ENCODE data around the gene CPXM1. TPM values are rescaled to one million over a fixed set of nuclear protein-coding genes. Genes with fewer than 3 reads are reported as not detected.

CPXM1 gene
- total and polyA plus RNA-seq, 2 donors (not counting 3 experiments of a cell fraction or from before 2014, with no cell fraction given), result 18.9 to 20.3 TPM

DNA sequence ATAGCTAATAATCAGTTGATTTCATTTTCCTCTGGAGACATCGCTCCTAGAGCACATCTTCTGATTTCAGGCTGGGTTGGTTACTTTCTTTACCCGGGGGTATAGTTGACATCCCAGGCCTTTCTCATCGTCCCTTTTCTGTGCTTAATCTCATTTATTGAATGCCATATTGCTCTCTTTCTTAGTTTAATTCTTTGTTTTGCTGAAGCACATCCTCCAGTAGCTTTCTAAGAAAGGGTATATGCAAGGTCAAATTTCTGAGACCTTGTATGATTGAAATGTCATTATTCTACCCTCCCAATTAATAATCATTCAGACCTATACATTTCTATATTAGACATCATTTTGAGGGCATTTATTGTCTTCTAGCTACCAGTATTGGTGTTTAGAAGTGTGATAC lies 11.8 kb upstream of the CPXM1 start:
- intact Hi-C loops (cut with micrococcal nuclease) (no loop called here), dilution Hi-C loops (cut with MboI; ENCODE audit: extremely low pct_ligation_motif_present, low sequenced_read_pairs) (no loop called here)
- TF ChIP-seq EZH2 (IDR thresholded peaks at IDR 0.05; ENCODE audit: borderline replicate concordance, low read depth, low read length, severe bottlenecking) (no peak), GATA2 (IDR thresholded peaks at IDR 0.05; ENCODE audit: insufficient read depth, insufficient read length, low read depth, low read length) (no peak), MYC (IDR thresholded peaks at IDR 0.05; ENCODE audit: low read depth, low read length) (no peak), CTCF (IDR thresholded peaks at IDR 0.05; ENCODE audit: extremely low read depth in 1 of 2, insufficient read depth in 1 of 2, low read depth in 1 of 2, low read length in 2 of 2) (no peak), FOS (IDR thresholded peaks at IDR 0.05; ENCODE audit: borderline replicate concordance, insufficient read depth, low read length) (no peak), JUN (IDR thresholded peaks at IDR 0.05; ENCODE audit: borderline replicate concordance, insufficient read depth, insufficient read length, low read depth) (no peak), POLR2AphosphoS5 (IDR thresholded peaks at IDR 0.05; ENCODE audit: insufficient read depth, low read depth, low read length) (no peak), POLR2A (IDR thresholded peaks at IDR 0.05; ENCODE audit: low read depth, low read length) (no peak)
- TF ChIP-seq, protein P1, sequence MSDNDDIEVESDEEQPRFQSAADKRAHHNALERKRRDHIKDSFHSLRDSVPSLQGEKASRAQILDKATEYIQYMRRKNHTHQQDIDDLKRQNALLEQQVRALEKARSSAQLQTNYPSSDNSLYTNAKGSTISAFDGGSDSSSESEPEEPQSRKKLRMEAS (IDR thresholded peaks at IDR 0.05; ENCODE audit: insufficient read depth, insufficient read length), result no peak
- no peaks in the 10 kb centered on the region for H4K20me1 ChIP-seq (replicated peaks; ENCODE audit: control insufficient read depth, extremely low read depth, insufficient read depth, low read length)
- no TSS peak for BruUV-seq (replicated peaks)
- FAIRE-seq (no peak), DNase-seq (ENCODE audit: low read depth, low spot score) (no peak)
- no peak overlapping the region for H3K4me3 ChIP-seq (replicated peaks in 1 of 3; ENCODE audit: insufficient read depth in 1 of 3, low read depth in 1 of 3, low read length in 3 of 3)
- H3K27ac ChIP-seq (ENCODE audit: insufficient read depth, low read depth, low read length), result no peak overlapping the region
- H3K27me3 ChIP-seq (ENCODE audit: control insufficient read depth in 2 of 2, insufficient read depth in 2 of 2, low read length in 2 of 2), result peaks cover 6 to 21% of the 10 kb centered on the region in 2 experiments
- no peak overlapping the region for H3K4me2 ChIP-seq (ENCODE audit: insufficient read depth, low read length)
- CTCF ChIA-PET, result interaction anchor here (1.2 kb wide), 1 partner anchor 40 kb away, joined by 3 read pairs; no protein-coding TSS in a partner anchor
- H3K9ac ChIP-seq (replicated peaks; ENCODE audit: extremely low read depth, insufficient read depth, low read length), result no peak overlapping the region
- H3K9me1 ChIP-seq (replicated peaks; ENCODE audit: control insufficient read depth, extremely low read depth, insufficient read depth, low read length), result no peaks in the 10 kb centered on the region
- no peaks in the 10 kb centered on the region for H3K36me3 ChIP-seq (ENCODE audit: control insufficient read depth in 2 of 2, extremely low read depth in 1 of 2, insufficient read depth in 2 of 2, low read length in 2 of 2)
- H2AFZ ChIP-seq (ENCODE audit: low read depth, low read length), result no peak overlapping the region
- no peaks in the 10 kb centered on the region for H3K4me1 ChIP-seq (ENCODE audit: control insufficient read depth, extremely low read depth, insufficient read depth, low read length)
- POLR2A ChIA-PET, result no interaction called here
- H3K79me2 ChIP-seq (ENCODE audit: control insufficient read depth, insufficient read depth, low read length), result no peaks in the 10 kb centered on the region
- peaks cover 1% of the 10 kb centered on the region for H3K9me3 ChIP-seq (replicated peaks; ENCODE audit: control insufficient read depth, insufficient read depth, low read length)

Data from endothelial cell of umbilical vein (primary cell).